Measurements from ENCODE around the gene CALD1. TPM values are rescaled to one million over a fixed set of nuclear protein-coding genes. Genes with fewer than 3 reads are reported as not detected.
A peak's percentile ranks its signal among the peaks of the same experiment; 100 is the strongest.

Gene CALD1
- total and polyA plus RNA-seq, 2 experiments from 2014 or later = 132 to 842 TPM

DNA sequence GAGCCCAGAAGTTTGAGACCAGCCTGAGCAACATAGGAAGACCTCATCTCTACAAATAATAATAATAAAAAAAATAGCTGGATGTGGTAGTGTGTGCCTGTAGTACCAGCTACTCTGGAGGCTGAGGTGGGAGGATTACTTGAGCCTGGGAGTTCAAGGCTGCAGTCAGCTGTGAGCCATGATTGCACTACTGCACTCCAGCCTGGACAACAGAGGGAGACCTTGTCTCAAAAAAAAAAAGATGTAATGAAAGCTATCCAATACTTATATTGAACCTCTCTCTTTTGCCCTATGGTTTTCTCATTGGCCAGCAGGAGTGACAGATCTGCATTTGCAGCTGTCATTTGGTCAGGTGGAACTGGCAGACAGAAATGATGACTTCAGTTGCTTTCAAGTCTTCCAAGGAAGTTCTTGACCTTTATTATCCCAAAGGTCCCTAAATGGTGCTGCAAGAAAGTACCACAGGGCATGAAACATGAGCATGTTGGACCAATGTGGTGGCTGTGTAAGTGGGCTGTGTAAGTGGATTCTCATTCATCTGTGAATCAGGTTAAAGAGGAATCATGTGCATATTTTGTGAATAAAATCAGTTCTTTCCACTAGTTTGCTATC, 99.4 kb downstream of the CALD1 start:
- Histone ChIP-seq H3K27ac (ENCODE audit: low read depth) (no peak overlapping the region), H3K4me1 (ENCODE audit: insufficient read depth) (no peaks in the 10 kb centered on the region), H3K9me2 (ENCODE audit: insufficient read depth) (no peaks in the 10 kb centered on the region), H4K20me1 (replicated peaks; ENCODE audit: insufficient read depth) (no peaks in the 10 kb centered on the region), H3K27me3 (ENCODE audit: insufficient read depth) (no peaks in the 10 kb centered on the region), H3K4me2 (no peak overlapping the region), H3K4me3 (no peak overlapping the region), H2AFZ (no peak overlapping the region), H3F3A (replicated peaks; ENCODE audit: low read depth) (no peaks in the 10 kb centered on the region), H3K79me2 (replicated peaks; ENCODE audit: insufficient read depth) (no peaks in the 10 kb centered on the region; the same call in 1 of the 2 replicates), H3K36me3 (ENCODE audit: insufficient read depth) (no peaks in the 10 kb centered on the region)
- no peak overlapping the region for H3K4me3 Mint-ChIP-seq
- H3K27ac Mint-ChIP-seq = no peak overlapping the region
- ATAC-seq (no peak), DNase-seq (ENCODE audit: low spot score) (no peak)
- no peaks in the 10 kb centered on the region; the same call in 2 of the 3 replicates for H3K4me1 Mint-ChIP-seq
- TF ChIP-seq, protein P1, sequence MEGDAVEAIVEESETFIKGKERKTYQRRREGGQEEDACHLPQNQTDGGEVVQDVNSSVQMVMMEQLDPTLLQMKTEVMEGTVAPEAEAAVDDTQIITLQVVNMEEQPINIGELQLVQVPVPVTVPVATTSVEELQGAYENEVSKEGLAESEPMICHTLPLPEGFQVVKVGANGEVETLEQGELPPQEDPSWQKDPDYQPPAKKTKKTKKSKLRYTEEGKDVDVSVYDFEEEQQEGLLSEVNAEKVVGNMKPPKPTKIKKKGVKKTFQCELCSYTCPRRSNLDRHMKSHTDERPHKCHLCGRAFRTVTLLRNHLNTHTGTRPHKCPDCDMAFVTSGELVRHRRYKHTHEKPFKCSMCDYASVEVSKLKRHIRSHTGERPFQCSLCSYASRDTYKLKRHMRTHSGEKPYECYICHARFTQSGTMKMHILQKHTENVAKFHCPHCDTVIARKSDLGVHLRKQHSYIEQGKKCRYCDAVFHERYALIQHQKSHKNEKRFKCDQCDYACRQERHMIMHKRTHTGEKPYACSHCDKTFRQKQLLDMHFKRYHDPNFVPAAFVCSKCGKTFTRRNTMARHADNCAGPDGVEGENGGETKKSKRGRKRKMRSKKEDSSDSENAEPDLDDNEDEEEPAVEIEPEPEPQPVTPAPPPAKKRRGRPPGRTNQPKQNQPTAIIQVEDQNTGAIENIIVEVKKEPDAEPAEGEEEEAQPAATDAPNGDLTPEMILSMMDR (conservative IDR thresholded peaks at IDR 0.05; ENCODE audit: low read depth in 2 of 2) = 0 out of 4 replicates have a peak, but pooled peaks of 1 of the 2 experiments have one; percentile 9
- TF ChIP-seq NANOG (IDR thresholded peaks at IDR 0.05; ENCODE audit: borderline replicate concordance) = no peak
- no peak for TF ChIP-seq POLR2AphosphoS5 (IDR thresholded peaks at IDR 0.05; ENCODE audit: low read depth)
- H3K9me3 Mint-ChIP-seq = no peaks in the 10 kb centered on the region
- peaks cover 2% of the 10 kb centered on the region for H3K27me3 Mint-ChIP-seq (ENCODE audit: insufficient read depth, low read depth, poor library complexity)
- H3K36me3 Mint-ChIP-seq (ENCODE audit: low read depth) = no peaks in the 10 kb centered on the region

DNA sequence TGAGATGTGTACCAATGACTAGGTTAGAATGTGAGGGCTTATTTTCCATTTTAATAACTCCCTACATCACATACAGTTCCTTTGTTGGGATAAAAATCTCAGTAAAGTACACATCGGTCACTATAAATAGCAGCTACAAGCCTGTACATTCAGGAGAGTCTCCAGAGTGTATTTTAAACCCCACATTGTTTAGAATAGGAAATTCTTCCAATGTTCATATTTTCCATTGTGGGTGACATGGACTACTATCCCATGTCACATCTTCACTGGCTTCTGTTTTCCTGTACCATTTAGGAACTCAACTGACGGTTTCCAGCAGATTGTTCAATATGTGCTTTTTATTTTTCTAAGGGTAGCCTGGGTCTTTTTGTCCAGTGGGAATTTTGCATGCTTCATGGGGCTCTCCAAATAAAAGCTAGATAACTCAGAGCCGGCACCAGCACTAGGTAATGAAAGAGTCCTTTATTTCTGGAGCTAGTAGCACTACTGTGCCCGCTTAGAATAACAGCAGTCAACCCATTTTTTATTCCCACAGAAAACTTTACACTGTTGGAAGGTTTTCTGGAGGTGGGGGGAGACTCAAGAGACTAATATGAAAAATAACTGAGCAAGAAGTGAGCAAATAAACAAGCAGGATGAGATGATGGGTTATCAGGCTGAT, 100.5 kb downstream of the CALD1 start:
- no peaks in the 10 kb centered on the region; the same call in 1 of the 2 replicates for H3K79me2 ChIP-seq (replicated peaks; ENCODE audit: insufficient read depth)
- Mint-ChIP-seq H3K4me1 (no peaks in the 10 kb centered on the region; the same call in 2 of the 3 replicates), H3K27ac (no peak overlapping the region), H3K36me3 (ENCODE audit: low read depth) (no peaks in the 10 kb centered on the region), H3K27me3 (ENCODE audit: insufficient read depth, low read depth, poor library complexity) (peaks cover 5% of the 10 kb centered on the region), H3K4me3 (no peak overlapping the region), H3K9me3 (no peaks in the 10 kb centered on the region)
- H3K27ac ChIP-seq (ENCODE audit: low read depth) = no peak overlapping the region
- H3K9me2 ChIP-seq (ENCODE audit: insufficient read depth) = no peaks in the 10 kb centered on the region
- no peak for DNase-seq (ENCODE audit: low spot score)
- TF ChIP-seq, protein P2, sequence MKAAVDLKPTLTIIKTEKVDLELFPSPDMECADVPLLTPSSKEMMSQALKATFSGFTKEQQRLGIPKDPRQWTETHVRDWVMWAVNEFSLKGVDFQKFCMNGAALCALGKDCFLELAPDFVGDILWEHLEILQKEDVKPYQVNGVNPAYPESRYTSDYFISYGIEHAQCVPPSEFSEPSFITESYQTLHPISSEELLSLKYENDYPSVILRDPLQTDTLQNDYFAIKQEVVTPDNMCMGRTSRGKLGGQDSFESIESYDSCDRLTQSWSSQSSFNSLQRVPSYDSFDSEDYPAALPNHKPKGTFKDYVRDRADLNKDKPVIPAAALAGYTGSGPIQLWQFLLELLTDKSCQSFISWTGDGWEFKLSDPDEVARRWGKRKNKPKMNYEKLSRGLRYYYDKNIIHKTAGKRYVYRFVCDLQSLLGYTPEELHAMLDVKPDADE (IDR thresholded peaks at IDR 0.05) = no peak
- TF ChIP-seq, protein P3, sequence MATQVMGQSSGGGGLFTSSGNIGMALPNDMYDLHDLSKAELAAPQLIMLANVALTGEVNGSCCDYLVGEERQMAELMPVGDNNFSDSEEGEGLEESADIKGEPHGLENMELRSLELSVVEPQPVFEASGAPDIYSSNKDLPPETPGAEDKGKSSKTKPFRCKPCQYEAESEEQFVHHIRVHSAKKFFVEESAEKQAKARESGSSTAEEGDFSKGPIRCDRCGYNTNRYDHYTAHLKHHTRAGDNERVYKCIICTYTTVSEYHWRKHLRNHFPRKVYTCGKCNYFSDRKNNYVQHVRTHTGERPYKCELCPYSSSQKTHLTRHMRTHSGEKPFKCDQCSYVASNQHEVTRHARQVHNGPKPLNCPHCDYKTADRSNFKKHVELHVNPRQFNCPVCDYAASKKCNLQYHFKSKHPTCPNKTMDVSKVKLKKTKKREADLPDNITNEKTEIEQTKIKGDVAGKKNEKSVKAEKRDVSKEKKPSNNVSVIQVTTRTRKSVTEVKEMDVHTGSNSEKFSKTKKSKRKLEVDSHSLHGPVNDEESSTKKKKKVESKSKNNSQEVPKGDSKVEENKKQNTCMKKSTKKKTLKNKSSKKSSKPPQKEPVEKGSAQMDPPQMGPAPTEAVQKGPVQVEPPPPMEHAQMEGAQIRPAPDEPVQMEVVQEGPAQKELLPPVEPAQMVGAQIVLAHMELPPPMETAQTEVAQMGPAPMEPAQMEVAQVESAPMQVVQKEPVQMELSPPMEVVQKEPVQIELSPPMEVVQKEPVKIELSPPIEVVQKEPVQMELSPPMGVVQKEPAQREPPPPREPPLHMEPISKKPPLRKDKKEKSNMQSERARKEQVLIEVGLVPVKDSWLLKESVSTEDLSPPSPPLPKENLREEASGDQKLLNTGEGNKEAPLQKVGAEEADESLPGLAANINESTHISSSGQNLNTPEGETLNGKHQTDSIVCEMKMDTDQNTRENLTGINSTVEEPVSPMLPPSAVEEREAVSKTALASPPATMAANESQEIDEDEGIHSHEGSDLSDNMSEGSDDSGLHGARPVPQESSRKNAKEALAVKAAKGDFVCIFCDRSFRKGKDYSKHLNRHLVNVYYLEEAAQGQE (IDR thresholded peaks at IDR 0.05; ENCODE audit: unreplicated experiment) = no peak
- TF ChIP-seq POLR2AphosphoS5 (IDR thresholded peaks at IDR 0.05; ENCODE audit: low read depth) = no peak
- TF ChIP-seq ZNF331 (CRISPR knock-in tag; IDR thresholded peaks at IDR 0.05; ENCODE audit: low read depth) = no peak
- no peak for TF ChIP-seq ZNF114 (CRISPR knock-in tag; IDR thresholded peaks at IDR 0.05)
- no peak for TF ChIP-seq JUNB (IDR thresholded peaks at IDR 0.05; ENCODE audit: unreplicated experiment)
- no peak for TF ChIP-seq EZH2phosphoT487 (IDR thresholded peaks at IDR 0.05; ENCODE audit: unreplicated experiment)
- no peak overlapping the region for H2AFZ ChIP-seq
- H3K36me3 ChIP-seq (ENCODE audit: insufficient read depth) = no peaks in the 10 kb centered on the region
- no peaks in the 10 kb centered on the region for H3K4me1 ChIP-seq (ENCODE audit: insufficient read depth)
- no peak for ATAC-seq
- no peaks in the 10 kb centered on the region for H3K27me3 ChIP-seq (ENCODE audit: insufficient read depth)
- H3F3A ChIP-seq (replicated peaks; ENCODE audit: low read depth) = no peaks in the 10 kb centered on the region
- no peaks in the 10 kb centered on the region for H4K20me1 ChIP-seq (replicated peaks; ENCODE audit: insufficient read depth)
- H3K4me3 ChIP-seq = no peak overlapping the region
- no peak overlapping the region for H3K4me2 ChIP-seq

Data from GM23338 (cell line).